GM19240 (cell line): ENCODE measurements around the gene CBS.
"Not testable (repeated sequence)": the region's sequence is repeated elsewhere in the genome, so short reads cannot be mapped to it uniquely, and the experiment has no call there.

ENCODE experiments used
- DNase-seq: peaks from one replicate; pipeline ENCODE4 v3.0.0; 2011; ENCODE audit warnings: low spot score; ENCODE audit not compliant: insufficient read length

The CBS gene

GRCh38 chr21:43025636-43026180, 49.9 kb downstream of the CBS start:
- DNase-seq: no peak

GRCh38 chr21:43024439-43025136, 51.0 kb downstream of the CBS start:
- DNase-seq: no peak

- no peak for DNase-seq
These were observed 52.5 kb downstream of the CBS start for GRCh38 chr21:43023175-43023574.

GRCh38 chr21:43021756-43022600, 53.7 kb downstream of the CBS start:
- no peak for DNase-seq

DNA sequence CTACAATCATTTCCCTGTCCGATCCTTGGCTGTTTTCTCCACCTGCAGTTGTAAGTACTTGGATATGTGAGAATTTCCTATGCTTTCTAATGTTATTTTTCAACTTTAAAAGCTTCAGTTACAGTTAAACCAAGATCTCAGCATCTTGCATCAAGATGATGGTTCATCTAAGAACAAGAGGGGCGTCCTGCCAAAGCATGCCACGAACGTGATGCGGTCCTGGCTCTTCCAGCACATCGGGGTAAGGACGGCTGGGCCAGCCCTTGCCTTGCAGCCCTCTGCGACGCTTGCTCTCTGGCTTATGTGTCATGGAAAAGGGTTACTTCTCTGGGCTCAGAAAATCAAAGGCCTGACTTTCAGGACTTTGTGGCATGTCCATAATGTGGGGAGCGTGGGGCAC, 54.4 kb downstream of the CBS start:
- DNase-seq: no peak

DNA sequence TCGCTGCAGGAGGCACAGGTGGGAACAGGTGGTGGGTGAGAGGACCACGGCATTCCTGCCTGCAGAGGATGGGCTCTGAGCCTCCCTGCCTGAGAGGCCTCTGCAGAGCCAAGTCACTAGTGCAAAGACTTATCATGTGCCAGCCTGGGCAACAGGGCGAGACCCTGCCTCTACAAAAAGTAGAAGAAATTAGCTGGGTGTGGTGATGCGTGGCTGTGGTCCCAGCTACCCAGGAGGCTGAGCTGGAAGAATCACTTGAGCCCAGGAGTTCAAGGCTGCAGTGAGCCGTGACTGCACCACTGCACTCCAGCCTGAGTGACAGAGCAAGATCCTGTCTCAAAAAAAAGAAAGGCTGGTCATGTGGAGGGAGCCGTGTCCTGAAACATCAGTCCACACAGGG, 54.9 kb downstream of the CBS start:
- DNase-seq: no peak

- no peak for DNase-seq
These were observed 55.5 kb downstream of the CBS start for GRCh38 chr21:43020177-43020576.

DNA sequence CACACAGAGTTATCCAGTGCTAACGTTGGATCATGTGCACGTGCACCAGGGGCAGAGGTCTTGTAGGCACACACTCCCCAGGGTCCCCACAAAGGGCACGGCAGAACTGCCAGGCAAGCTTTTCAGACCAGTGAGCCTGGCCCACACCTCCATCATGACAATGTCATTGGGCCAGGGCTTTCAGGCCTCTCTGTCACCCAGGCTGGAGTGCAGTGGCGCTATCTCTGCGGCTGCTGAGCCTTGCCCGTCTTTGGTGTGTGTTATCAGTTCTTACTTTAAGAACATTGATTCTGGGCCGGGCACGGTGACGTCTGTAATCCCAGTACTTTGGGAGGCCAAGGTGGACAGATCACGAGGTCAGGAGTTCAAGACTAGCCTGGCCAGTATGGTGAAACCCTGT, 57.1 kb downstream of the CBS start:
- no peak for DNase-seq

GRCh38 chr21:43016728-43017127, 58.9 kb downstream of the CBS start:
- DNase-seq: no peak

- no peak for DNase-seq
These were observed 59.6 kb downstream of the CBS start for GRCh38 chr21:43015906-43016540.

GRCh38 chr21:43012596-43012995, 63.0 kb downstream of the CBS start:
- DNase-seq: no peak

DNA sequence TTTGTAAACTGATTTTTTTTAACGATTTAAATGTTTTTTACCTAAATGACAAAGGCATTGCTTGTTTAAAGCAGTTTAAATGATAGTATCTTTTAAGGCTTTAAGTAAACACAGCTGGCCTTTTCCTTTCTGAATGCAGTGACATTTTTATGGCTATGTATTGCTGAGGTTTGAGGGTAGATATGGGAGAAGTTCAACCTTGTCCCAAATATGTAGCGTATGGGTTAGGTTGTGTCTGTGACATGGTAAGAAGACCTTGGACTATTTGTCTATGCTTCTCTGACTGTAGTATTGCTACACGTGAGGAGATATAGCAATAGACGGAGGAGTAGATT, 68.8 kb downstream of the CBS start:
- DNase-seq: no peak

DNA sequence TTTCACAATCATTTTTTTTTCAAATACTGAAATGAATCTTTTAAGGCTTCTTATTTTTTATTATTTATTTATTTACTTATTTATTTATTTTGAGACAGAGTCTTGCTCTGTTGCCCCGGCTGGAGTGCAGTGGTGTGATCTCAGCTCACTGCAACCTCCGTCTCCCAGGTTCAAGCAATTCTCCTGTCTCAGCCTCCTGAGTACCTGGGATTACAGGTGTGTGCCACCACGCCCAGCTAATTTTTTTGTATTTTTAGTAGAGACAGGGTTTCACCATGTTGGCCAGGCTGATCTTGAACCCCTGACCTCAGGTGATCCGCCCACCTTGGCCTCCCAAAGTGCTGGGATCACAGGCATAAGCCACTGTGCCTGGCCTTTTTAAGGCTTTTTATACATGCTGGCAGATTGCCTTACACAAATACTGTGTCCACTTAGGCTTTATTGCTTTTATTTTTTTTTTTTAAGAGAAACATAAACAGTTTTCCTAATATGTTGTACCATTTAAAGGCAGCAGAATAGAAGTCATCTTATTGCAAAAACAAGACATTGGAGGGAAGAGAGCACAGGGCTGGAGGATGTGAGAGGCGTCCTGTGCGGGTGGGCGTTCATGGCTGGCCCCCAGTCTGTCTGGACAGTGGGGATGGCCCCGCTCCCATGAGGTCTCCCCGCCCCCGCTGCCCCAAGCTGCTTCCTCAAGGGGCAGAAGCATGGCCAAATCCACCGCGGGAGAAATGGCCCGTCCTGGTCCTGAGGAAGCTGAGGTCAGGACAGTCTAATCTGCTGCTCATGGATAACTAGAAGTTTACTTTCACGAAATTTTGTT, 69.4 kb downstream of the CBS start:
- not testable (repeated sequence) for DNase-seq

DNA sequence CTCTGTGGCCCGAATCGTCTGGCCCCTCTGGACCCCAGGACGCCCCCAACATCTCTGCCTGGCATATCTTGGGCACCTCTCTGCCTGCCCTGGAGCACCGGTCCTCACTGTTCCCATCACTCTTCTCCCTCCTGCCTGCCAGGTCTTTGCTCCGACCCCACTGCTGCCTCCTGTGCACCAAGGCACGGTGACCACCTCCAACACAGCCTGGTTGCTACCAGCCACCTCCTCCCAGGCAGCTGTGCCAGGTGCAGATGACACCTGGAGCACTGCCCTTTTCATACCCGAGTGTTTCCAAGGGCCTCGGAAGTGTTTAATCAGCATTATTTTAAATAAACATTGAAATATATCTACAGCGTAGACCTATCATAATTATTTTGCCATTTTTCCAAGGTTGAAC, 70.0 kb downstream of the CBS start:
- no peak for DNase-seq

- no peak for DNase-seq
These were observed 70.7 kb downstream of the CBS start for GRCh38 chr21:43004926-43005325.
